IPS-18a (cell line): ENCODE data around the gene MRPL53.
A peak's percentile ranks its signal among the peaks of the same experiment; 100 is the strongest.
"Not testable (repeated sequence)": the region's sequence is repeated elsewhere in the genome, so short reads cannot be mapped to it uniquely, and the experiment has no call there.

Source experiments
- H3K27ac ChIP-seq: one replicate; pipeline ENCODE4 v1.5.1; 2013; ENCODE audit warnings: low read length
- H3K27me3 ChIP-seq: one replicate; pipeline ENCODE4 v1.6.1; 2013; ENCODE audit warnings: mild to moderate bottlenecking, low read length; ENCODE audit not compliant: control insufficient read depth, insufficient read depth
- H3K36me3 ChIP-seq: one replicate; pipeline ENCODE4 v1.6.1; 2013; ENCODE audit warnings: low read depth, low read length; ENCODE audit not compliant: control insufficient read depth
- H3K4me1 ChIP-seq: one replicate; pipeline ENCODE4 v1.6.1; 2013; ENCODE audit warnings: low read depth, low read length; ENCODE audit not compliant: control insufficient read depth
- H3K4me3 ChIP-seq: one replicate; pipeline ENCODE4 v1.5.1; 2013; ENCODE audit warnings: low read length
- H3K9ac ChIP-seq: one replicate; pipeline ENCODE4 v1.6.1; 2013; ENCODE audit warnings: mild to moderate bottlenecking, low read length, moderate library complexity
- H3K9me3 ChIP-seq: one replicate; pipeline ENCODE4 v1.6.1; 2013; ENCODE audit warnings: low read depth, low read length; ENCODE audit not compliant: control insufficient read depth

The MRPL53 gene

DNA sequence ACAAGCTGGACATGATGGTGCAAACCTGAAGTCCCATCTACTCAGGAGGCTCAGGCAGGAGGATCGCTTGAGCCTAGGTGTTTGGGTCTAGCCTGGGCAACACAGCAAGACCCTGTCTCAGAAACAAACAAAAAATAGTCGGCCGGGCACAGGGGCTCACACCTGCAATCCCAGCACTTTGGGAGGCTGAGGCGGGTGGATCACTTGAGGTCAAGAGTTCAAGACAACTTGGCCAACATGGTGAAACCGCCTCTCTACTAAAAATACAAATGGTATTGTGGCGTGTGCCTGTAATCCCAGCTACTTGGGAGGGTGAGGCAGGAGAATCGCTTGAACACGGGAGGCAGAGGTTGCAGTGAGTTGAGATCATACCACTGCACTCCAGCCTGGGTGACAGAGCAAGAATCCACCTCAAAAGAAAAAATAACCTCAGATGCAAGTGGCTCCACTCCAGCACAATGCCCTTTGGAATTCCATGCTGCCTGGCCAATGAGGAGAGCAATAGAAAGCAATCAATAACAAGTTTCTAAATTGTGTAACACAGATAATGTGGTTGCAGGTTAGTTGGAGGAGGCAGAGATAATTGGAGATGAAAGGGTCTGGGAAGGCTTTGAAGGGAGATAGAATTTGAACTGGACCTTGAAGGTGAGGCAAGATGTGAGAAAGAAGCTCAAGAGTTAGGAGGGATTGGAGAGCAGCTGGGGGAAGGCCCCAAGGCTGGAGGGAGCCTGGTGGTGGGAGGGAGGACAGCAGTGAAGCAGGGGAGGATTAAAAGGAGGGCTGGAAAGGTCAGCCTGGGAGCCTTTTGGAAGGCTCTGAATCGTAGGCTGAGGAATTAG, 16.4 kb upstream of the MRPL53 start:
- Histone ChIP-seq H3K4me1 (no peaks in the 10 kb centered on the region), H3K27me3 (no peaks in the 10 kb centered on the region), H3K27ac (no peak overlapping the region), H3K9ac (no peak overlapping the region), H3K4me3 (no peak overlapping the region), H3K9me3 (no peaks in the 10 kb centered on the region), H3K36me3 (peaks cover 40% of the 10 kb centered on the region)

DNA sequence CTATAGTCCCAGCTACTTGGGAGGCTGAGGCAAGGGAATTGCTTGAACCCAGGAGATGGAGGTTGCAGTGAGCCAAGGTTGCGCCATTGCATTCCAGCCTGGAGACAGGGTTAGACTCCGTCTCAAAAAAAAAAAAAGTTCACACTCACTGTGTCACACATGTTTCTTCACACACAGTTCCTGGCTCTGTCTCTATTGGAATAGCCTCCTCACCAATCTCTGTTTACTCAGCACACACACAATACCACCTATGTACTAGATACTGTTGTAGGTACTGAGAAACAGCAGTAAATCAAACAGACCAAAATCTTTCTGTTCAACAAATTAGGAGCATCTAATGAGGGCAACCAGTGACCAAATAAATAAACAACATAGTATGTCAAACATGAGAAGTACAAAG, 13.7 kb upstream of the MRPL53 start:
- Histone ChIP-seq H3K27ac (no peak overlapping the region), H3K36me3 (peaks cover 13% of the 10 kb centered on the region), H3K27me3 (no peaks in the 10 kb centered on the region), H3K9ac (no peak overlapping the region), H3K4me3 (no peak overlapping the region), H3K9me3 (no peaks in the 10 kb centered on the region), H3K4me1 (peaks cover 3% of the 10 kb centered on the region)

DNA sequence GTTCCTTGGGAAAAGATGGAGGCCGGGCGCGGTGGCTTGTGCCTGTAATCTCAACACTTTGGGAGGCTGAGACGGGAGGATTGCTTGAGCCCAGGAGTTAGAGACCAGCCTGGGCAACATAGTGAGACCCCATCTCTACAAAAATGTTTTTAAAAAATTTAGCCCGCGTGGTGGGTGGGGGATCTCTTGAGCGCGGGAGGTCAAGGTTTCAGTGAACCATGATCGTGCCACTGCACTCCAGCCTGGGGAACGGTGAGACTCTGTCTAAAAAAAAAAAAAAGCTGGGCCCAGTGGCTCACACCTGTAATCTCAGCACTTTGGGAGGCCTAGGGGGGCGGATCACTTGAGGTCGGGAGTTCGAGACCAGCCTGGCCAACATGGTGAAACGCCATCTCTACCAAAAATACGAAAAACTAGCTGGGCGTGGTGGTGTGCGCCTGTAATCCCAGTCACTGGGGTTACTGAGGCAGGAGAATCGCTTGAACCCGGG, 11.2 kb upstream of the MRPL53 start:
- Histone ChIP-seq H3K36me3 (peaks cover 14% of the 10 kb centered on the region), H3K4me3 (peak overlapping the region; percentile 100), H3K9ac (peak overlapping the region; percentile 79)
- not testable (repeated sequence) for H3K4me1 ChIP-seq, H3K9me3 ChIP-seq, H3K27ac ChIP-seq, H3K27me3 ChIP-seq

DNA sequence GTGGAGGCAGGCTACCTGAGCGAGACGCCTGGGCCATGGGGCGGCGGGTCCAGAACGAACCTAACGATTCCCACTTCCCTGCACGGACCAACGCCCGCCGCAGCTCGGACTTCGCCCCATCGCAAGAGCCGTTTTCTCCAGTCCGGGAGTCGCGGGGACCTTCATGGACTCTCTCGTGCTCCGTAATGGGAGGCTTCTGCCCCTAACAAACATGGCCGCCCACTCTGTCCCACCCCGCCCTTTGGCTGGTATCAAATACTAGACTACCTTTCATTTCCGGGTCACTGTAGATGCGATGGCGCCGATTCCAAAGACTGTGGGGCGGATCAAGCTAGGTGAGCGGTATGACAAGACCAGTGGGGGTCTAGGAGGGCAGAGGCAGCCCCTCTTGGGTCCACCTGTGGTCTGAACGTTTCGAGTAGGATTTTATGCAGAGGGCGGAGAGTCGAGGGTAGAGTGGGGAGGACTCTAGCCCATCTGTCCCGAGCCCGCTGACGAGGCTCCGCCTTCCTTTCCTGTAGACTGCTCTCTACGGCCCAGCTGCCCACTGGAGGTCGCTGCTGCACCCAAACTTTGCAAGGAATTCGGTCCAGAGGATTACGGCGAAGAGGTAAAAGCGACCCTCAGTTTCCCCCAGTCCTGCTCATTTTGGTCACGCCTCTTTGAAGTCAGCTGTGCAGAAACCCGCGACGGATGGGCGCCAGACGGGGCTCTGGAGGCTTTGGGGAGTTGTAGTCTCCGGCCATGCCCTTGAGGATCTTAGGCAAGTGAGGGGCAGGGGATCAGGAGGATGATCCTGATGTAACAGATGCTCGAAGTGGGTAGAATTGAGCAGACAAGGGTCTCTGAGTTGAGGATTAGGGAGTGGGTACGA, 10.6 kb upstream of the MRPL53 start, which contains the start of the genes CCDC142 and TTC31:
Gene CCDC142 (minus strand): TSS at position 198 of the 874 bp plus-strand sequence. CDS start 161 bp downstream, at position 37.
Gene TTC31 (plus strand): TSS at position 281 of the 874 bp plus-strand sequence. CDS start 15 bp downstream, at position 296.
- Histone ChIP-seq H3K4me3 (peak within 1 kb of the TSS; percentile 100), H3K9ac (peak within 1 kb of the TSS; percentile 79), H3K4me1 (peaks cover 3% of the 10 kb centered on the region), H3K9me3 (no peaks in the 10 kb centered on the region), H3K27me3 (no peaks in the 10 kb centered on the region), H3K36me3 (peaks cover 14% of the 10 kb centered on the region), H3K27ac (peak within 1 kb of the TSS; percentile 86)

DNA sequence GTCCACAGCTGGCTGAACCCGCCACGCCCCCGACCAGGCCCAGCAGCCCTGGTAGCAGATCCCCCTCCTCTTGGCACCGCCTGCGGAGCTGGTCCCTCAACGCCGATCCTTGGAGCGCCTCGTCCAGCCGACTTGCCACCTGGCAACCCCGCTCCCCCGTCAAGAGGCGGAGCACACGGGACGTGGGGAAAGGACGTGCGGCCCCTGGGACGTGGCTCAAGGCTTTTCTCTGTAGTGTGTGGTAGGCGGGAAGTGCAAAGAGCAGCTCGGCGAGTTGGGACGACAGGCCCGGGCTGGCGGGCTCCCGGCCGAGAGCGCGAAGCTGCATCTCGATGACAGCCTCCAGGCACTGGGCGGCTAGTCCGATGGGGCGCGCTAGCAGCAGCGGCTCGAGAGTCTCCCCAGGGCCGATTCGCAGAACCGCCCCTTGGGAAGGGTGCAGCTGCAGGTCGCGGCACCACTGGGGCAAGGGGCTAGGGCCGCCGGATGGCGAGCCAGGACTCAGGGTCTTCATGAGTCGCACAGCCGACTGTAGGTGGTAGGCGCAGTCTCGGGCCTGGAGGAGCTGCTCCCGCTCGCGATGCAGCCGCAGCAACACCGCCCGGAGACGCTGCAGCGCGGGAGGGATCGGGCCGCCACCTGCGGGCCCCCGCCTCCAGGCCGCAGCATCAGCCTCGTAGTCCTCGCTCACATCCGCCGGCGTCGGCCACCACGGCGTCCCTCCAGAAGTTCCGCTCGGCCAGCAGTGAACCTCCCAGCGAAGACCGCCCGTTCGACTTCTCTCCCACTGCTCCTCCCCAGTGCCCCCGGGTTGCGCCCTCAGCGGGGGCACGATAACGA, 9.7 kb upstream of the MRPL53 start:
- H3K4me1 ChIP-seq = peaks cover 3% of the 10 kb centered on the region
- H3K9ac ChIP-seq = peak overlapping the region; percentile 79
- peak overlapping the region; percentile 86 for H3K27ac ChIP-seq
- H3K4me3 ChIP-seq = peak overlapping the region; percentile 100
- H3K27me3 ChIP-seq = no peaks in the 10 kb centered on the region
- H3K36me3 ChIP-seq = peaks cover 14% of the 10 kb centered on the region
- no peaks in the 10 kb centered on the region for H3K9me3 ChIP-seq

DNA sequence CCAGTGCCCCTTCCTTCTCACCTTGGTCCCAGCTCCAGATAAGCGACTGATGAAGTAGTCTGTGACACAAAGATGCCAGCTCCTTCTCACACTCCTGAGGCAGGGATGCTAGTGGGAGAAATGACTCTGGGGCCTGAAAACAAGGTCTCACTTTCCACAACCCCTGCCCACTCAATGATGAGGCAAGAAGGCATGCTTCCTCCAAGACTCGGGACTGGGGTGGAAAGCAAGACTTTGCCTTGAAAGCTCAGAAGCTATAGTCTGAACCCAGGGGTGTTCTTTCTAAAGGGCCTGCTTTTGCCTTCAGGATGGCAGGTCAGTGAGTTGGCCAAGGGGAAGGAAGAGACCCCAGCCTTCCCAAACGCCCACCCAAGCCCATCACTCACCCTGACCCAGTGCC, 9.0 kb upstream of the MRPL53 start:
- peak overlapping the region; percentile 100 for H3K4me3 ChIP-seq
- no peaks in the 10 kb centered on the region for H3K9me3 ChIP-seq
- no peak overlapping the region for H3K27ac ChIP-seq
- peaks cover 14% of the 10 kb centered on the region for H3K36me3 ChIP-seq
- H3K9ac ChIP-seq = no peak overlapping the region
- H3K27me3 ChIP-seq = no peaks in the 10 kb centered on the region
- peaks cover 3% of the 10 kb centered on the region for H3K4me1 ChIP-seq

DNA sequence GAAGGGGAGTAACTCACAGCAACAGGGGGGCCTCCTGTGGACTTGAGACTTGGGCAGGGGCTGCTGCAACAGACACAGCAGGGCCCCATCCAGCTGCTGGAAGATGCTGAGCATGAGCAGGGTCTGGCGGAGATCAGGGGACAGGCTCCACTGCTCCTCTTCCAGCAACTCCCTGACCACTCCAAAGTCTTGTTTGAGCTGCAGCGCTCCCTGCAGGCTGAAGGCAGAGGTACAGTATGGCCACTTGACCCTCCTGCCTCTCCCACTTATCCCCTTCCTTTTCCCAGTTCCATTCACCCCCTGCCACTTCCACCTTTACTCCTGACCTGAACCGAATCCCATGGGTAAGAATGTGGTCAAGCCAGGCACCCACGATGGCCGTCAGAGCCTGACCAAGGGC, 2.4 kb upstream of the MRPL53 start:
- Histone ChIP-seq H3K27me3 (no peaks in the 10 kb centered on the region), H3K9me3 (no peaks in the 10 kb centered on the region), H3K36me3 (peaks cover 18% of the 10 kb centered on the region), H3K4me1 (peaks cover 4% of the 10 kb centered on the region), H3K9ac (no peak overlapping the region), H3K4me3 (no peak overlapping the region), H3K27ac (no peak overlapping the region)

DNA sequence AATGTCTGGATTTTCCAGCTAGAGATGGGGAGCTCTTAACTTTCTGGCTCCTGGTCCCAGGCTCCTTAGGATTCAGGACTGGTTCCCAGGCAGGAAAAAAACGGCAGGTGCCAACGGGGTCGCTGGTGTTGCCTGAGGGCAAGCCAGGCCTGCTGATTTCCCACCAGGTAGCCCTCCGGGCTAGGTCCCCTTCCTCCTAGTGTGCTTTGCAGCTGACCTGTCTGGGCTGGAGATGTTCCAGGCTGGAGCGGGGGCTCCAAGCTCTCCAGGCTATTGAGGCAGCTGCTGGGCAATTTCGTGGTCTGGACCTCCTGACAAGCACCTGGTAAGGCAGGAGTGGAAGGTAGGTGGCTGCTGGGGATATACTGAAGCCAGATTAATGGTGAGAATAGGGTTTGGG, 2.0 kb upstream of the MRPL53 start:
- Histone ChIP-seq H3K27ac (no peak overlapping the region), H3K27me3 (no peaks in the 10 kb centered on the region), H3K9ac (no peak overlapping the region), H3K4me1 (peaks cover 4% of the 10 kb centered on the region), H3K4me3 (no peak overlapping the region), H3K9me3 (no peaks in the 10 kb centered on the region), H3K36me3 (peaks cover 17% of the 10 kb centered on the region)

DNA sequence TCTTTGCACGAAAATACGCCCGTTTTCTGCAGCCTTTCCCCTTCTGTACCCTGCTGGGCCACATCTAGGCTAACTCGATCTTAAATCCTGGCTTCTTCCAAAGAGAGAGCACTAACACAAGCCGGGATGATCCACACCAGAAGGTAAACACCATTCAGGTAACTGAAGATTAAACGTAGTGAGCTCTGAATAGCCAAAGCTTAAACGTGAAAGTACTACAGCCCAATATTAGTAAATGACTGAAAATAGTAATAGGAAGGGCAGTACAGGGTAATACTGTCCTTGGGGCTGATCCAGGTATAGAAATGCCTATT, 422 bp upstream of the MRPL53 start:
- Histone ChIP-seq H3K4me3 (peak overlapping the region; percentile 99), H3K4me1 (peaks cover 4% of the 10 kb centered on the region), H3K9me3 (no peaks in the 10 kb centered on the region), H3K36me3 (peaks cover 17% of the 10 kb centered on the region), H3K27ac (peak overlapping the region; percentile 95), H3K9ac (peak overlapping the region; percentile 81), H3K27me3 (no peaks in the 10 kb centered on the region)

DNA sequence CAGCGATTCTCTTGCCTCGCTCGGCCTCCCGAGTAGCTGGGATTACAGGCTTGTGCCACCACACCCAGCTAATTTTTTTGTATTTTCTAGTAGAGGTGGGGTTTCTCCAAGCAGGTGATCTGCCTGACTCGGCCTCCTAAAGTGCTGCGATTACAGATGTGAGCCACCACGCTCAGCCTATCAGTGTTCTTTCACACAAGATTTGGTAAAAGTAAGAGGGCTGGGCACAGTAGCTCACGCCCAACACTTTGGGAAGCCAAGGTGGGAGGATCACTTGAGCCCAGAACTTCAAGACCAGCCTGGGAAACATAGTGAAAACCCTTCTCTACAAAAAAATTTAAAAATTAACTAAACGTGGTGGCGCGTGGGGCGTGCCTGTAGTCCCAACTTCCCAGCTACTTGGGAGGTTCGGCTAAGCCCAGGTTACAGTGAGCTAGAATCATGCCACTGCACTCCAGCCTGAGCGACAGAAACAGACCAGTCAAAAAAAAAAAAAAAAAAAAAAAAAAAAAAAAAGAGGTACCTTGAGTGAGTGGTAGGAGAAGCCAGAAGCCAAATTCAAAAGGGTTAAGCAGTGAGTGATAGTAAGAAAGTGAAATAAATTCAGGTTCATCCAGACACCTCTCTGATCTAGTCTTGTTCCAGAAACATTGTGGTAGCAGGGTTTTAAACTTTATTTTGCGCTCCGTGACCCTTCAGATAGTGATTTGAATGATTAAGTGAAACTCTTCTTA, 981 bp downstream of the MRPL53 start:
- no peaks in the 10 kb centered on the region for H3K9me3 ChIP-seq
- peak overlapping the region; percentile 81 for H3K9ac ChIP-seq
- no peak overlapping the region for H3K27ac ChIP-seq

More for the DNA sequence above, 981 bp downstream of the MRPL53 start:
- peaks cover 4% of the 10 kb centered on the region for H3K4me1 ChIP-seq
- H3K27me3 ChIP-seq = no peaks in the 10 kb centered on the region
- H3K36me3 ChIP-seq = peaks cover 17% of the 10 kb centered on the region
- H3K4me3 ChIP-seq = peak overlapping the region; percentile 99
